Measurements from ENCODE around the gene UVRAG. TPM values are rescaled to one million over a fixed set of nuclear protein-coding genes. Genes with fewer than 3 reads are reported as not detected.
A peak's percentile ranks its signal among the peaks of the same experiment; 100 is the strongest.

Gene UVRAG
- total and polyA plus RNA-seq, 2 of the 13 experiments (the other 11 are each of a cell fraction or from before 2014, with no cell fraction given), result 9.7 to 17.3 TPM

GRCh38 chr11:75815345-75816168 is 547 bp downstream of the UVRAG start (continued):
- TF ChIP-seq TBX2 (CRISPR knock-in tag; IDR thresholded peaks at IDR 0.05; ENCODE audit: borderline replicate concordance) (no peak), ZNF562 (CRISPR knock-in tag; IDR thresholded peaks at IDR 0.05; ENCODE audit: borderline replicate concordance) (no peak), RORA (CRISPR knock-in tag; IDR thresholded peaks at IDR 0.05) (no peak), THRA (CRISPR knock-in tag; IDR thresholded peaks at IDR 0.05; ENCODE audit: borderline replicate concordance) (no peak), AHDC1 (CRISPR knock-in tag; IDR thresholded peaks at IDR 0.05; ENCODE audit: borderline replicate concordance) (no peak), KAT7 (CRISPR knock-in tag; IDR thresholded peaks at IDR 0.05; ENCODE audit: borderline replicate concordance) (no peak), HINFP (CRISPR knock-in tag; IDR thresholded peaks at IDR 0.05; ENCODE audit: low read depth) (0 out of 2 replicates have a peak, but pooled peaks have one; percentile 36), KLF15 (CRISPR knock-in tag; IDR thresholded peaks at IDR 0.05; ENCODE audit: borderline replicate concordance) (no peak)
- TF ChIP-seq, protein P1, sequence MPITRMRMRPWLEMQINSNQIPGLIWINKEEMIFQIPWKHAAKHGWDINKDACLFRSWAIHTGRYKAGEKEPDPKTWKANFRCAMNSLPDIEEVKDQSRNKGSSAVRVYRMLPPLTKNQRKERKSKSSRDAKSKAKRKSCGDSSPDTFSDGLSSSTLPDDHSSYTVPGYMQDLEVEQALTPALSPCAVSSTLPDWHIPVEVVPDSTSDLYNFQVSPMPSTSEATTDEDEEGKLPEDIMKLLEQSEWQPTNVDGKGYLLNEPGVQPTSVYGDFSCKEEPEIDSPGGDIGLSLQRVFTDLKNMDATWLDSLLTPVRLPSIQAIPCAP (CRISPR knock-in tag; IDR thresholded peaks at IDR 0.05; ENCODE audit: low read depth), result no peak
- TF ChIP-seq, protein P2, sequence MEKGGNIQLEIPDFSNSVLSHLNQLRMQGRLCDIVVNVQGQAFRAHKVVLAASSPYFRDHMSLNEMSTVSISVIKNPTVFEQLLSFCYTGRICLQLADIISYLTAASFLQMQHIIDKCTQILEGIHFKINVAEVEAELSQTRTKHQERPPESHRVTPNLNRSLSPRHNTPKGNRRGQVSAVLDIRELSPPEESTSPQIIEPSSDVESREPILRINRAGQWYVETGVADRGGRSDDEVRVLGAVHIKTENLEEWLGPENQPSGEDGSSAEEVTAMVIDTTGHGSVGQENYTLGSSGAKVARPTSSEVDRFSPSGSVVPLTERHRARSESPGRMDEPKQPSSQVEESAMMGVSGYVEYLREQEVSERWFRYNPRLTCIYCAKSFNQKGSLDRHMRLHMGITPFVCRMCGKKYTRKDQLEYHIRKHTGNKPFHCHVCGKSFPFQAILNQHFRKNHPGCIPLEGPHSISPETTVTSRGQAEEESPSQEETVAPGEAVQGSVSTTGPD (CRISPR knock-in tag; IDR thresholded peaks at IDR 0.05), result no peak

All from HepG2 (cell line).